Muscle layer of colon (tissue), 2 donors: ENCODE measurements around the gene ACTR6.
A peak's percentile ranks its signal among the peaks of the same experiment; 100 is the strongest.
"Not testable (repeated sequence)": the region's sequence is repeated elsewhere in the genome, so short reads cannot be mapped to it uniquely, and the experiment has no call there.

Experiments used
- H3K27ac ChIP-seq: one replicate; pipeline ENCODE4 v1.7.0; 2013; ENCODE audit warnings: low read depth, mild to moderate bottlenecking, low read length, moderate library complexity
- H3K27me3 ChIP-seq, 2 donors: one replicate each; pipeline ENCODE4 v1.7.0; 2013; ENCODE audit warnings: low read length in 2 of 2, mild to moderate bottlenecking in 2 of 2; ENCODE audit not compliant: insufficient read depth in 2 of 2, control insufficient read depth in 1 of 2
- H3K36me3 ChIP-seq: one replicate; pipeline ENCODE4 v1.7.0; 2013; ENCODE audit warnings: mild to moderate bottlenecking, low read length; ENCODE audit not compliant: insufficient read depth
- H3K4me1 ChIP-seq: one replicate; pipeline ENCODE4 v1.7.0; 2013; ENCODE audit warnings: mild to moderate bottlenecking, low read length; ENCODE audit not compliant: insufficient read depth
- H3K4me3 ChIP-seq, 2 donors: one replicate each; pipeline ENCODE4 v1.7.0; 2013; ENCODE audit warnings: low read length in 2 of 2, low read depth in 1 of 2, mild to moderate bottlenecking in 1 of 2, moderate library complexity in 1 of 2
- H3K9ac ChIP-seq: one replicate; pipeline ENCODE4 v1.7.0; 2013; ENCODE audit warnings: low read length
- H3K9me3 ChIP-seq: one replicate; pipeline ENCODE4 v1.7.0; 2013; ENCODE audit warnings: mild to moderate bottlenecking, low read length
- donor health status: abdominal sarcoma.
- donor health status: Adenocarcinoma of cecum.

Gene ACTR6

DNA sequence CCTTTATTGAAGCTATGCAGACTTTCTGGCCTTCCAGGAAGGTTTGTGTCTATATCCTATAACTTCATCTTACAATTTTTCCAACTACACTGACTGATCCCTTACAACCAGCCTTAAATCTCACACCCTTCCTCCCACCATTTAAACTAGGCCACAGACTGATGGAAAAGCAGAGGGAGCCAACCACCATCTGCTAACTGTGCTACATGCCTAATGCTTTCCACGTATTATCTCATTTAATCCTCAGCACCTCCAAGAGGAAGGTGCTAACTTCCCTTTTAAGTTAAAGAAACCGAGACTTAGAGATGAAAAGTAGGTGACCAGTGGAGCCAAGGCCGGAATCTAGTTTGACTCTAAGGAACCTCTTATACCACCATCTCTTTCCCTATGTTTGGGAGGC, 35.3 kb upstream of the ACTR6 start:
- no peaks in the 10 kb centered on the region for H3K36me3 ChIP-seq
- no peak overlapping the region for H3K27ac ChIP-seq
- no peak overlapping the region for H3K9ac ChIP-seq
- H3K4me1 ChIP-seq = peaks cover 11% of the 10 kb centered on the region
- H3K4me3 ChIP-seq = no peak overlapping the region
- H3K9me3 ChIP-seq = no peaks in the 10 kb centered on the region
- H3K27me3 ChIP-seq = no peaks in the 10 kb centered on the region

DNA sequence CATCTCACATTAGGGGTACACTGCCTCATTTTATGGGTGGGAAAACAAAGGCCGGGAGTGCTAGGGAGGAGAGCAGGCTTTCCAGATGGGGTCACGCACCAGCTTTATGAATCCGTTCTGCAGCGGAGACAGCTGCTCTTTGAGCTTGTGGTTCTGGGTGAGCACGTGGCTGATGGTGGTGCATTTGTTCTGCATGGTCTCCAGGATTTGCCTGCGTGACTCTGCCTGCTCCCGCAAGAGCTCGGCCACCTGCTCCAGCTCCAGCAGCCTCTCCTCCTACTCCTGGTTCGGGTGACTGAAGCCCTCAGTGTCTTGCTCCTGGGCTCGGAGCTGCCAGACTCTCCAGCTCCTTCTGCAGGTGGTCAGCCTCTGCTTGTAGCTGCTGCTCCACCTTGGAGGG, 34.4 kb upstream of the ACTR6 start:
- H3K9me3 ChIP-seq = no peaks in the 10 kb centered on the region
- peaks cover 20% of the 10 kb centered on the region for H3K4me1 ChIP-seq
- H3K4me3 ChIP-seq = no peak overlapping the region
- no peak overlapping the region for H3K9ac ChIP-seq
- no peaks in the 10 kb centered on the region for H3K27me3 ChIP-seq
- no peaks in the 10 kb centered on the region for H3K36me3 ChIP-seq
- no peak overlapping the region for H3K27ac ChIP-seq

DNA sequence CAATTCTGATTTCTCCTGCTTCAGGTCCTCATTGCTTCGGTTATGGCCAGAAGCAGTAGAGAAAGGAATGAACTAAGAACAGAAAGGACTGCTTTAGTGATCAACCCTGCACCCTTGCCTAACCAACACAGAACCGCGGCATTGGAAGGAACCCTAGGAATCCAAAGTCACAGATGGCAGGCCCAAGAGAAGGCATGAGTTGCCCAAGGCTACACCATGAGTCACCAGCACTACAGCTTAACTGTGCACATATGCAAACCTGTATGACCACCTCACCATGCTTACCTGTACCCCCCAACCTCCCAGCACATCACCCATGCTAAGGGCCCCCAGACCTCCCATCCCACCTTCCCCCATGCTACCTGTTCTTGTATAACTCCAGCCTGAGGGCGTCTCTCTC, 32.1 kb upstream of the ACTR6 start:
- H3K27me3 ChIP-seq = no peaks in the 10 kb centered on the region
- peaks cover 21% of the 10 kb centered on the region for H3K4me1 ChIP-seq
- H3K36me3 ChIP-seq = no peaks in the 10 kb centered on the region
- no peaks in the 10 kb centered on the region for H3K9me3 ChIP-seq
- H3K4me3 ChIP-seq = no peak overlapping the region
- H3K27ac ChIP-seq = no peak overlapping the region
- H3K9ac ChIP-seq = no peak overlapping the region

DNA sequence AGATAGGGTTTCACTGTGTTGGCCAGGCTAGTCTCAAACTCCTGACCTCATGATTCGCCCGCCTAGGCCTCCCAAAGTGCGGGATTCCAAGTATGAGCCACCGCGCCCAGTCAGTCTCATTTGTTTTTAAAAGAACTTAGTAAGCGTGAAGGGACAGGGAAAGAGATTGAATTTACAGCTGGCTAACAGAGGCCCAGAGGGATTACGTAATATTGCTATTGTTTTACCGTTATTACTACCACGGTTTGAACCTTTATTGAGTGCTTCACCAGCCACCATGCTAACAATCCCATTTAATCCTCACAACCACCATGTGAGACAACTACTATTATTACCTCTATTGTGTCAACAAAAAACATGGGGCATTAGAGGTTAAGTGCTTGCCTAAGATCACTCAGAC, 31.3 kb upstream of the ACTR6 start:
- Histone ChIP-seq H3K9me3 (no peaks in the 10 kb centered on the region), H3K27me3 (no peaks in the 10 kb centered on the region), H3K36me3 (no peaks in the 10 kb centered on the region), H3K9ac (no peak overlapping the region), H3K4me3 (no peak overlapping the region), H3K4me1 (peaks cover 16% of the 10 kb centered on the region), H3K27ac (no peak overlapping the region)

DNA sequence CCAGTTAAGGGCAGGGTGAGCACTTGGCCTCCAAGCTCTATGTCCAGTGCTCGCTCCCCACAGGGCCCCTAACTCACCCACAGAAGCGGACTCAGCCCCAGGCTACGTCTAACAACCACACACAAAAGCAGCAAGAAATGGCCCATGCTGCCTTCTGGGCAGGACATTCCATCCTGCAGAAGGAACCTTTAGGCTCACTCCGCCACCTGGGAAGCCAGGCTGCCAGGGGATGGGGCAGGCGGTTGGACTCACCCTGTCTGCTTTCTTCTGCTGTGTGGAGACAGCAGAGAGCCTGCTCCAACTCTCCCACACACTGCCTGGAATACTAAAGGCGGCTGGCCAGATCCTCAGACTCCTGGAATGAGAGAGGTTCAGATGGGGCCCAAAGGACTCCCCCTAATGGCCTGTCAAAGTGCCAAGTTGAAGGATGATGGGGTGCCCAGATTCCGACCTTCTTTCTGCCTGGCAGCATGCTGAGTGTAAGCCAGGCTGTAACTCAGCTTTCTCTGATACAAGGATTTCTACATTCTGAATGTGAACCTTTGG, 30.2 kb upstream of the ACTR6 start:
- H3K9me3 ChIP-seq = no peaks in the 10 kb centered on the region
- H3K4me1 ChIP-seq = peaks cover 14% of the 10 kb centered on the region
- no peak overlapping the region for H3K4me3 ChIP-seq
- H3K27me3 ChIP-seq = no peaks in the 10 kb centered on the region
- no peak overlapping the region for H3K9ac ChIP-seq
- no peaks in the 10 kb centered on the region for H3K36me3 ChIP-seq
- peak overlapping the region; percentile 55 for H3K27ac ChIP-seq

DNA sequence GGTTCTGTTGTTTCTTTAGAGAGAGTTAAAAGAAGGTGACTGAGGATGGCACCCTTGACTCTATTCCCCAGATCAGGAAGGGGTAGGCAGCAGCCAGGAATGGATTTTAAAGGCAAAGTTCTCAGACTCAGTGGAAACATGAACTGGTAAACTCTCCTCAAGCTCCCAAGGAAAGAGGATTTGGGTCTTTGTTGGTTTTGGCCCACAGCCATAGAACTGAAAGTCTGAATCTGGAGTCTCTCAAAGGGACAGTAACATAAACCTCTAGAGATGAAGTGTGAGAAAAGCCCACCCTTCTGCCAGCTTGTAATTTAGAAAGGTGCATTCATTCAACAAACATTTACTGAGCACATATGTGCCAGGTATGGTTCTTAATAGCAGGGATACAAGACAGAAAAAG, 29.4 kb upstream of the ACTR6 start:
- Histone ChIP-seq H3K4me1 (peaks cover 14% of the 10 kb centered on the region), H3K9ac (no peak overlapping the region), H3K36me3 (no peaks in the 10 kb centered on the region), H3K27ac (no peak overlapping the region), H3K9me3 (no peaks in the 10 kb centered on the region), H3K4me3 (no peak overlapping the region), H3K27me3 (no peaks in the 10 kb centered on the region)

DNA sequence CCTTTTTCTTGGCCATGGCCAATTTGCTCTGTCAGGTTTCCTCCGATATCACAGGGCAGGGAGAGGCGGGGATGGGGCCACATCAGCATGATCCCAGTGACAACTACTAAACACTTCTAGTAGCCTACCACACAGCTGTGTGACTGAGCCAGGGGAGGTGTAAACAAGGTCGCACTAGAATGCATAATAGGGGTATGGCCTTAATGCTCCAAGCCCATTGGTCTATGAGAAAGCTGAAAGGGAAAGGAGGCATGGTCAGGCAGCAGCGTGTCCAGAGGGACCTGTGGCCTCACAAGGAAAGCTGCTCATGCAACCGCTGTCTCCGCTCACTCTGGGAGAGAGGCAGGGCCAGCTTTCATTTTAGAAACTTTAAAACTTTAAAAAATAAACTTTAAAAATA, 27.5 kb upstream of the ACTR6 start:
- Histone ChIP-seq H3K9me3 (no peaks in the 10 kb centered on the region), H3K27ac (no peak overlapping the region), H3K27me3 (no peaks in the 10 kb centered on the region)

DNA sequence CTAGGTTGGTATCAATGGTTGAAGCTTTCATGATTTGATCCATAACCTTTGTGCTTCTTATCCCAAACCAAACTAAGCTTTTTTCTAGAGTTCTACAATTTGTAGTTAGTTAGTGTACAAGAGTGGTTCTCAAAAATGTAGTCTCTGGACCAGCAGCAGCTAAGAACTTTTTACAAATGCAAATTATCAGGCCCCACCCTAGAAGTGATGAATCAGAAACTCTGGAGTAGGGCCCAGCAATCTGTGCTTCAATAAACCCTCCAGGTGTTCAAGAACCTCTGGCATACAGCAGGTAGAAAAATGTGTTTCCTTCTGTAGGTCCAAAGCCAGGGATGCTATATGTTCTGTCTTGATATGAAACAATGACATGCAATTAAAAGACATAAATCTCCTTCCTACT, 26.1 kb upstream of the ACTR6 start:
- Histone ChIP-seq H3K4me3 (no peak overlapping the region), H3K27ac (no peak overlapping the region), H3K4me1 (peaks cover 14% of the 10 kb centered on the region), H3K36me3 (no peaks in the 10 kb centered on the region), H3K9me3 (no peaks in the 10 kb centered on the region), H3K9ac (no peak overlapping the region), H3K27me3 (no peaks in the 10 kb centered on the region)

More for the DNA sequence above, 27.5 kb upstream of the ACTR6 start:
- Histone ChIP-seq H3K4me1 (peaks cover 14% of the 10 kb centered on the region), H3K36me3 (no peaks in the 10 kb centered on the region), H3K4me3 (no peak overlapping the region), H3K9ac (no peak overlapping the region)

DNA sequence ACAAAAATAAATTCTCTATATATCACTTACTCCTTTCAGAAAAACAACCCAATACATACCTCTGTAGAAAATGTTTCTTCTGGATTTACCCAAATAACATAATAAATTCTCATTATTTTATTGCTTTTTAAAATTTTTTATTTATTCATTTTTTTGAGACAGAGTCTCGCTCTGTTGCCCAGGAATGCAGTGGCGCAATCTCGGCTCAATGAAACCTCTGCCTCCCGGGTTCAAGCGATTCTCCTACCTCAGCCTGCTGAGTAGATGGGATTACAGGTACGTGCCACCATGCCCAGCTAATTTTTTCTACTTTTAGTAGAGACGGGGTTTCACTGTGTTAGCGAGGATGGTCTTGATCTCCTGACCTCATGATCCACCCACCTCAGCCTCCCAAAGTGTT, 24.1 kb upstream of the ACTR6 start:
- not testable (repeated sequence) for H3K9ac ChIP-seq, H3K9me3 ChIP-seq, H3K36me3 ChIP-seq, H3K27ac ChIP-seq, H3K4me1 ChIP-seq, H3K4me3 ChIP-seq, H3K27me3 ChIP-seq

DNA sequence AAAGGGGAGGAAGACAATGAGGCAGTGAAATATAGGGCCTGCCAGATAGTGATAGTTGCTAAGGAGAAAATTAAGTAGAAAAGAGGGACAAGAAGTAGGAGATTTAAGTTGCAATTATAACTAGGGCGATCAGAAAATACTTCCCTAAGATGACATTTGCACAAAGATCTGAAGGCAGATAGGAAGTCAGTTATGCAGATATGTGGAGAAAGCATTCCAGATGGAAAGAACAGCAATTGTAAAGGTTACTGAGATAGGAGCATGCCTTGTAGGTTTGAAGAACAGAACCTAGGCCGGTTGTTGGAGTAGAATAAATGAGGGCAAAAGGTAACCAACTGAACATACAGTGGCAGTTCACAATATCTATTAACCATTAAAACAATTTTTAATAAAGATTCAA, 21.4 kb upstream of the ACTR6 start:
- no peak overlapping the region for H3K4me3 ChIP-seq

DNA sequence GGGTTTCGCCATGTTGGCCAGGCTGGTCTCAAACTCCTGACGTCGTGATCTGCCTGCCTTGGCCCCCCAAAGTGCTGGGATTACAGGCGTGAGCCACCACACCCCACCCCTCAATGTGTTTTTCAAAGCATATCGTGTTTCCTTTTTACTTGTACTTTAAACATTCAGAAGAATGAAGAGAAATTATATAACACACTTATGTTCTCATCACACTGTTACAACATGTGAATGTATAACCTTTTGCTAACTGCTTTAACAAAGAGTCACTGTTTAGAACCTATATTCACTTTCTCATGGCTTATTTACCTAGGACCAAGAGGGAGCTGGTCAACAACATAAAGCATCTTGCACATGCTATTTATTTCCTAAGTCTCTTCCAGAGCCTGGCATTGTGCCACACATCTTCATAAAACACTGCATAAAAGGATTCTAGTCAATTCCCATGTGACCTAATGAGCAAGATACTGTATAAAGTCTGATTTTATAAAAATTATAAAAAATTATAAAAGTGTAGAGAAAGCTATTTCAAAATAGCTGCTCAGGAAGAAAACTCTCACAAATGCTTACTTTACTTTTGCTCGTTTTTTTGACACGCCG, 16.0 kb upstream of the ACTR6 start:
- Histone ChIP-seq H3K4me1 (peaks cover 13% of the 10 kb centered on the region), H3K9me3 (no peaks in the 10 kb centered on the region), H3K36me3 (no peaks in the 10 kb centered on the region), H3K27ac (peak overlapping the region; percentile 57), H3K9ac (no peak overlapping the region), H3K27me3 (no peaks in the 10 kb centered on the region), H3K4me3 (peak overlapping the region in 1 of 2 donors; percentile 28)

More for the DNA sequence above, 21.4 kb upstream of the ACTR6 start:
- Histone ChIP-seq H3K36me3 (no peaks in the 10 kb centered on the region), H3K27ac (no peak overlapping the region), H3K4me1 (no peaks in the 10 kb centered on the region), H3K9ac (no peak overlapping the region), H3K9me3 (no peaks in the 10 kb centered on the region), H3K27me3 (no peaks in the 10 kb centered on the region)

DNA sequence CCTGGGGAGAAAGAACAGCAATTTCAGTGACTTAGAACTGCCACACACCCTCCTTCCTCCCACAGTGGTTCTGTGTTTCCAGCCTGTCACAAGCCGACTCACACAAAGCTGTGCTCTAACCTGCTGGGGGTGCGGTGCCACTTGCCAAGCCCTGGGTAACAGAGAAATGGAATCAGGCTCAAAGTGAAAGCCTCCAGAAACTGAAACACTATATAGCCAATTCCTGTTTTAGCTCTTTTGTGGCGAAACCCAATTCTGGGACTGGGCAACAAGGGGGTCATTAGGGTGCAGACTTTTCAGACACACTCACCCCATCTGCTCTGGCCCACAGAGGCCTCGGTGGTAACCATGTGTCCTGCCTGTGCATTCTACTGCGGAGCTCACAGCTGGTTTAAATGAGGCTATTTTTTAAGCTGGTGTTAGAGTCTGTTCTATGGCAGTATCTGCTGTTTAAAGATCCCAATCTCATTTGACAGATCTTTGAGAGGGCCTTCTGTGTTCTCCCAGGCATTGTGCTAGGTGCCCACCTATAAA, 15.2 kb upstream of the ACTR6 start:
- Histone ChIP-seq H3K36me3 (no peaks in the 10 kb centered on the region), H3K27me3 (no peaks in the 10 kb centered on the region), H3K4me3 (peak overlapping the region in 1 of 2 donors; percentile 28), H3K9ac (peak overlapping the region; percentile 28), H3K4me1 (peaks cover 13% of the 10 kb centered on the region), H3K9me3 (no peaks in the 10 kb centered on the region), H3K27ac (peak overlapping the region; percentile 57)
